HUES6 (cell line): ENCODE results near the gene TRIO.

Source experiments
- H3K27ac ChIP-seq: 2 replicates; pipeline ENCODE4 v1.7.0; 2013; ENCODE audit warnings: low read depth, mild to moderate bottlenecking, low read length, inconsistent platforms
- H3K27me3 ChIP-seq: 2 replicates; pipeline ENCODE4 v1.6.1; 2013; ENCODE audit warnings: low read length; ENCODE audit not compliant: control insufficient read depth, insufficient read depth
- H3K36me3 ChIP-seq: 2 replicates; pipeline ENCODE4 v1.6.1; 2013; ENCODE audit warnings: low read length; ENCODE audit not compliant: control insufficient read depth, insufficient read depth
- H3K4me1 ChIP-seq: 2 replicates; pipeline ENCODE4 v1.6.1; 2013; ENCODE audit warnings: low read length; ENCODE audit not compliant: control insufficient read depth, insufficient read depth
- H3K4me3 ChIP-seq: 2 replicates; pipeline ENCODE4 v1.5.1; 2013; ENCODE audit warnings: low read depth, low read length
- H3K9ac ChIP-seq: one replicate; pipeline ENCODE4 v1.6.1; 2013; ENCODE audit warnings: mild to moderate bottlenecking, low read length
- H3K9me3 ChIP-seq: 2 replicates; pipeline ENCODE4 v1.6.1; 2013; ENCODE audit warnings: low read depth, low read length; ENCODE audit not compliant: control insufficient read depth, insufficient read depth

The TRIO gene

GRCh38 chr5:14486486-14486885 lies 343.3 kb downstream of the TRIO start:
- no peaks in the 10 kb centered on the region for H3K9me3 ChIP-seq
- H3K27me3 ChIP-seq = no peaks in the 10 kb centered on the region
- H3K27ac ChIP-seq = no peak overlapping the region
- H3K36me3 ChIP-seq = peaks cover 82% of the 10 kb centered on the region
- H3K4me3 ChIP-seq = no peak overlapping the region
- no peak overlapping the region for H3K9ac ChIP-seq
- H3K4me1 ChIP-seq = no peaks in the 10 kb centered on the region

DNA sequence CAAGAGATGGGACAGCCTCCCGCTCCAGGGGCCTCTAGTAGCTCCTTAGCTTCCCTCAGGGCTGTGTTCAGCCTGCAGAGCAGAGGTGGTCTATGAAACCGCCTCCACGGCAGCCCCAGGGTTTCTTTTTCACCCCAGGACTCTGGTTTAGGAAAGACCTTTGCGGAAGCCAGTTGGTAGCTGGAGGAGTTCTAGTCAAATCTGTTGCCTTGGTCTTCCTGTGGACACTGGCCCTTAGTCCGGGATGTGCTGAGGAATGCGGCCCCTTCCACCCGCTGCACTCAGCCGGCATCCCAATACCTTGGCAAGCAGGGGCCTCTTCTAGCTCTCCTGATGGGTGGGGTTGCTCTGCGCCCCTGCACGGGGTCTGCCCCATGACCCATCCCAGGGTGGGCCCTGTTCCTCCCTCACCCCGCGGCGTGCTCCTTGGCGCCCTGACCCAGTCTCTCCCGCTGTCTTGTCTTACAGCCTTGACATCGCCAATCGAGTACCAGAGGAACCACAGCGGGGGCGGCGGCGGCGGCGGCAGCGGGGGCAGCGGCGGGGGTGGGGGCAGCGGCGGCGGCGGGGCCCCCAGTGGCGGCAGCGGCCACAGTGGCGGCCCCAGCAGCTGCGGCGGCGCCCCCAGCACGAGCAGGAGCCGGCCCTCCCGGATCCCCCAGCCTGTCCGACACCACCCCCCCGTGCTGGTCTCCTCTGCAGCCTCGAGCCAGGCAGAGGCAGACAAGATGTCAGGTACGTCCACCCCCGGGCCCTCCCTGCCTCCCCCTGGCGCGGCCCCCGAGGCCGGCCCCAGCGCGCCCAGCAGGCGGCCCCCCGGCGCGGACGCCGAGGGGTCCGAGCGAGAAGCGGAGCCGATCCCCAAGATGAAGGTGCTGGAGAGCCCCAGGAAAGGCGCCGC lies 344.1 kb downstream of the TRIO start:
- H3K36me3 ChIP-seq = peaks cover 83% of the 10 kb centered on the region
- H3K27ac ChIP-seq = no peak overlapping the region
- H3K27me3 ChIP-seq = no peaks in the 10 kb centered on the region
- H3K9me3 ChIP-seq = no peaks in the 10 kb centered on the region
- no peak overlapping the region for H3K4me3 ChIP-seq
- H3K9ac ChIP-seq = no peak overlapping the region
- no peaks in the 10 kb centered on the region for H3K4me1 ChIP-seq

DNA sequence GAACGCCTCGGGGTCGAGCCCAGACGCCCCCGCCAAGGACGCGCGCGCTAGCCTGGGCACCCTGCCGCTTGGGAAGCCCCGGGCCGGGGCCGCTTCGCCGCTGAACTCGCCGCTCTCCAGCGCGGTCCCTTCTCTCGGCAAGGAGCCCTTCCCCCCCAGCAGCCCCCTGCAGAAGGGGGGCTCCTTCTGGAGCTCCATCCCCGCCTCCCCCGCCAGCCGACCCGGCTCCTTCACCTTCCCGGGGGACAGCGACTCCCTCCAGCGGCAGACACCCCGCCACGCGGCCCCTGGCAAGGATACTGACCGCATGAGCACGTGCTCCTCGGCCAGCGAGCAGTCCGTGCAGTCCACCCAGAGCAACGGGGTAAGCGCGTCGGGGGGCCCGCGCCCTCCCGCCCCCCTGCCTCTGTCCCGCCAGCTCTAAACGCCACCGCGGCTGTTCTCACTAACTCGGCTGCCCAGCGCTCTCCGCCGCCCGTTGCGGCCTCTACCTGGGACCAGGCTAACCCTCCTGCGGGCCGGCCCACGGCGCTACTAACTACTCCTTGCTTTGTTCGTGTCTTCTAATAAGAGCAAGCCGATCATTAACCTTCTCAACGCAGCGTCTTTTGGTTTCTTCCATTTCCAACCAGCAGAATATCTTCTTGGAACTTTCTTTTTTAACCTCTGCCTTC lies 344.9 kb downstream of the TRIO start:
- Histone ChIP-seq H3K9me3 (no peaks in the 10 kb centered on the region), H3K36me3 (peaks cover 84% of the 10 kb centered on the region), H3K27ac (no peak overlapping the region), H3K4me1 (no peaks in the 10 kb centered on the region), H3K4me3 (no peak overlapping the region), H3K9ac (no peak overlapping the region), H3K27me3 (no peaks in the 10 kb centered on the region)

- no peaks in the 10 kb centered on the region for H3K27me3 ChIP-seq
- no peak overlapping the region for H3K9ac ChIP-seq
- no peak overlapping the region for H3K27ac ChIP-seq
- no peaks in the 10 kb centered on the region for H3K9me3 ChIP-seq
- H3K4me1 ChIP-seq = no peaks in the 10 kb centered on the region
- H3K36me3 ChIP-seq = peaks cover 84% of the 10 kb centered on the region
- H3K4me3 ChIP-seq = no peak overlapping the region
Observed at GRCh38 chr5:14488709-14489108, 345.6 kb downstream of the TRIO start.

- Histone ChIP-seq H3K9me3 (no peaks in the 10 kb centered on the region), H3K27ac (no peak overlapping the region), H3K36me3 (peaks cover 84% of the 10 kb centered on the region), H3K27me3 (no peaks in the 10 kb centered on the region), H3K9ac (no peak overlapping the region), H3K4me3 (no peak overlapping the region), H3K4me1 (no peaks in the 10 kb centered on the region)
Observed at GRCh38 chr5:14489643-14490042, 346.5 kb downstream of the TRIO start.

GRCh38 chr5:14490309-14490711 lies 347.2 kb downstream of the TRIO start:
- Histone ChIP-seq H3K36me3 (peaks cover 83% of the 10 kb centered on the region), H3K4me1 (no peaks in the 10 kb centered on the region), H3K9me3 (no peaks in the 10 kb centered on the region), H3K9ac (no peak overlapping the region), H3K27me3 (no peaks in the 10 kb centered on the region), H3K27ac (no peak overlapping the region), H3K4me3 (no peak overlapping the region)

- Histone ChIP-seq H3K9me3 (no peaks in the 10 kb centered on the region), H3K36me3 (peaks cover 82% of the 10 kb centered on the region), H3K27ac (no peak overlapping the region)
Observed at GRCh38 chr5:14491015-14491915, 348.1 kb downstream of the TRIO start.

DNA sequence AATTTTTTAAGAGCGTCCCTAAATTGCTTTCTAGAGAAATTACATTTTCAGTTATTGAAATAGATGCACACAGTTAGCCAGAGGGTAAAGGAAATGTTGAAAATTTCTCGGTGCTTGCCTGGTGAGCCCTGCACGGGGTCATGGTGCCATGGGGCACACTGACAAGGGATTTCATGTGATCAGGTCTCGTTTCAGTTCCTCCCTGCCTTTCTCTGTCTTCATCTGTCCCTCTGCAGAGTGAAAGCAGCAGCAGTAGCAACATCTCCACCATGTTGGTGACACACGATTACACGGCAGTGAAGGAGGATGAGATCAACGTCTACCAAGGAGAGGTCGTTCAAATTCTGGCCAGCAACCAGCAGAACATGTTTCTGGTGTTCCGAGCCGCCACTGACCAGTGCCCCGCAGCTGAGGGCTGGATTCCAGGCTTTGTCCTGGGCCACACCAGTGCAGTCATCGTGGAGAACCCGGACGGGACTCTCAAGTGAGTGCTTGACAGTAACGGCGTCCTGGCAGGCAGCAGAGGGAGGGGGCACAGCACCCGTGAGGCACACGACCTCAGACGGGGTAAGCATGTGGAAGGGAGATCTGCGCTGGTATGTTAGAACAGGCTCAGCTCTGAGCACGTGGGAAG lies 349.3 kb downstream of the TRIO start:
- Histone ChIP-seq H3K27ac (no peak overlapping the region), H3K9ac (no peak overlapping the region), H3K27me3 (no peaks in the 10 kb centered on the region), H3K4me1 (no peaks in the 10 kb centered on the region), H3K9me3 (no peaks in the 10 kb centered on the region), H3K4me3 (no peak overlapping the region), H3K36me3 (peaks cover 85% of the 10 kb centered on the region)

More at GRCh38 chr5:14491015-14491915, 348.1 kb downstream of the TRIO start:
- H3K4me3 ChIP-seq = no peak overlapping the region
- H3K27me3 ChIP-seq = no peaks in the 10 kb centered on the region
- H3K9ac ChIP-seq = no peak overlapping the region
- no peaks in the 10 kb centered on the region for H3K4me1 ChIP-seq

DNA sequence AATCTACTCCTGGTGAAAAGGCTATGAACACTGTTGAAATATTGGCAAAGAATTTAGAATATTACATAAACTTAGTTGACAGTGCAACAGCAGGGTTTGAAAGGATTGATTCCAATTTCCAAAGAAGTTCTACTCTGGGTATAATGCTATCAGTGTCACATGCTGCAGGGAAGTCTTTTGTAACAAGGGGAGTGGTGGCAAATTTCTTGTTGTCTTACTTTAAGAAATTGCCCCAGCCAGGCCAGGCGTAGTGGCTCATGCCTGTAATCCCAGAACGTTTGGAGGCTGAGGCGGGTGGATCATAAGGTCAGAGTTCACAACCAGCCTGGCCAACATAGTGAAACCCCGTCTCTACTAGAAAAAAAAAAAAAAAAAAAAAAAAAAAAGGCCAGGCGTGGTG lies 352.2 kb downstream of the TRIO start:
- H3K27me3 ChIP-seq = no peaks in the 10 kb centered on the region
- no peak overlapping the region for H3K4me3 ChIP-seq
- no peak overlapping the region for H3K9ac ChIP-seq
- no peaks in the 10 kb centered on the region for H3K4me1 ChIP-seq
- H3K27ac ChIP-seq = no peak overlapping the region
- peaks cover 89% of the 10 kb centered on the region for H3K36me3 ChIP-seq
- H3K9me3 ChIP-seq = no peaks in the 10 kb centered on the region

GRCh38 chr5:14497311-14497710 lies 354.2 kb downstream of the TRIO start:
- Histone ChIP-seq H3K27ac (no peak overlapping the region), H3K36me3 (peaks cover 87% of the 10 kb centered on the region), H3K9ac (no peak overlapping the region), H3K4me3 (no peak overlapping the region), H3K4me1 (no peaks in the 10 kb centered on the region), H3K27me3 (no peaks in the 10 kb centered on the region), H3K9me3 (no peaks in the 10 kb centered on the region)
